ENCODE data around the gene PARVA.
A peak's percentile ranks its signal among the peaks of the same experiment; 100 is the strongest.

PARVA gene

DNA sequence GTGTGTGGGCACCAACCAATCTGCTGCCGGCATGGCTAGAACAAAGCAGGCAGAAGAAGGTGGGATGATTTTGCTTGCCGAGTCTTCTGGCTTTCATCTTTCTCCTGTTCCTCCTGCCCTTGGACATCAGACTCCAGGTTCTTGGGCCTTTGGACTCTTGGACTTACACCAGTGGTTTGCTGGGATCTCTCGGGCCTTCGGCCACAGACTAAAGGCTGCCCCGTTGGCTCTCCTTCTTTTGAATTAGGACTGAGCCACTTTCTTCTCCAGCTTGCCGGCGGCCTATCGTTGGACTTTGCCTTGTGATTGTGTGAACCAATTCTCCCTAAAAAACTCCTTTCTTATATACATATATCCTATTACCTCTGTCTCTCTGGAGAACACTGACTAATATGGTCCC lies 168.8 kb downstream of the PARVA start:
- no peak for DNase-seq (ENCODE audit: low read depth, low spot score)

DNA sequence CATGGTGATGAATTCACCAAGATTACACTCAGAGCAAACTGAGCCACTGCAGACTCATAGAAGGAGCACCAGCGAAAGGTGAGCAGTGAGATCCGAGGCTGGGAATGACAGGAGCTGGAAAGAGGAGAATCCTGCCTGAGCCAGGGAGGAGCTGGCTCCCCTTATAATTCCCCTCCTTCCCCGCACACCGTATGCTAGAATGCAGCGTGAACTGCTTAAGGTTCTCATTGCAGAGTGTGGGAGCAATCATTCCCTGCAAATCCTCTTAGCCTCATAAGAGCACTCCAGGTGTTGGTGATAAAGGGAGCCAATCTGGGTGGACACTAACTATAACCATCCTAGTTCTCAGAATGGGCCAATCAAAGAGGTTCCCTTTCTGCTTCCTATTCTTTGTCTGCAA lies 169.3 kb downstream of the PARVA start:
- DNase-seq (ENCODE audit: low read depth, low spot score): no peak

DNA sequence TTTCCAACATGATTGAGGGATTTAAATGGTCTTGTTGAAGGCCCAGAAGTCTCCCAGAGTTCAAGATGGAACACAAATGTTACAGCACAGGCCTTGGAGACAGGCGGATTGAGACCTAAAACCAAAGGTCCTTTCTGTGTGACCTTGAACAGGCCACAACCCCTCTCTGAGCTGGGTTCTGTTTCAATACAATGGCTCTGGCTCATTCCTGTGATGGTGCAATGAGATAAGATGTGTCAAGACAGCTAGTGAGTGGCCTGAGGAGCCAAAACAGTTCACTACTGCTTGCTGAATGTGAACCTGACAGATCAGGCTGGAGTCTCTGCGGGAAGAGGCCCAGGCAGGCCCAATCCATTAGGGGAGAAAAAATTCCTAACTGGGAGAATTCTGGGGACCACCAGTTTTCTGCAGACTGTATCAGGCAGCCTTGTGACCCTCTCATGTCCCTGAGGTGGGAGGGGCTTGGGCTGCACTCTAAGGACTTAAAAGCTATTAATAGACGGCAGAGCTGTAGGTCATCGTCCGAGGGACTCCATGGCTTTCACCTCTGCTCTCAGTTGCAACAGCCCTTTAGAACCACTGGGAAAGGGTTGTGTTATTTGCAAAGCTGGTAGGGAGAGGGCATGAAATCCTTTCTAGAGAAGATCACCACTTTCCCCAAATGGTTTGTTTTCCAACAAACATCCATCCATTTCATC lies 170.7 kb downstream of the PARVA start:
- no peak for DNase-seq (ENCODE audit: low read depth, low spot score)

DNA sequence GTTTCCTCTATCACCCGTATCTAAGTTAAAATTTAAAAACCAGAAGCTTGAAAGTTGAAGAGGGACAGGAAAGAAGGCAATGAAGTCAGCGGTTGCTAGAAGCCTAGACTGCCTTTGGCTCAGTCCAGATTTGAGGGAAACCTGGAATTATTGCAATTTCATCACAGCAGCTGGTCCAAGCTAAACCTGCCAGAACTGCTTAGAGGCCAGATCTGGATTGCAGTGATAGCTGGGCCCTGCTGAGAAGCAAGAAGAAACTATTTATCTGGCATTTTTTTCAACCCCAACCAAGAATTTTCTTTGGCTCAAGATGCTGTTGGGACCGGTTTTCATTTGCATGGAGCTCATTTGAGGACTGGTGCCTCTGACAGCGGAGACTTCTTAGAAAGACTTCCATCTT lies 175.3 kb downstream of the PARVA start:
- DNase-seq (ENCODE audit: low read depth, low spot score): no peak

DNA sequence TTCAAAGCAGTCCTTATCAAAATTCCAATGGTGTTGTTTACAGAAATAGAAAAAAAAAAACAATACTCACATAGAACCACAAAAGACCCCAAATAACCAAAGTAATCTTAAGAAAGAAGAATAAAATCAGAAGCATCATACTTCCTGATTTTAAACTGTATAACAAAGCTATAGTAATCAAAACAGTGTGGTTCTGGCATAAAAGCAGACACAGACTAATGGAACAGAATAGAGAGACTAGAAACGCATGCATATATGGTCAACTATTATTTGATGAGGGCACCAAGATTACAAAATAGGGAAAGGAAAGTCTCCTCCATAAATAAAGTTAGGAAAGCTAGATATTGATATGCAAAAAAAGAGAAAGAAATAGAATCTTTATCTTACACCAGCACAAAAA lies 176.8 kb downstream of the PARVA start:
- DNase-seq (ENCODE audit: low read depth, low spot score): no peak

DNA sequence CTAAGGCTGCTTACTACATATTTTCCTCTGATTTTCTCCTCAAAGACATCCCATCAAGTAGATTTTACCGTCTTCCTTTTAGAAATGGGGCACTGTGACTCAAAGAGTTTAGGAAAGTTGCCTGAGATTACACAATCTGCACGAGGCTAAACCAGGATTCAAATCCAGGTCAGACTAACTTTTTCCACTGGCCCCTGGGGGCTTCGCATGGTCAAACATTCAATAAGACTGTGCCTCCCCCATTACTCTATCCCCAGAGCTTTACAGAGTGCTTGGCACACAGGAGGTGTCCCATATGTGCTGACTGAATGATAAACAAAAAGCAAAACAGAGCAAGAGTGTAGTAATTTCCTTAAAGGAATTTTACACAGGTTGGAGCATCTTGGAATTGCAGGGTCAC lies 178.8 kb downstream of the PARVA start:
- DNase-seq (ENCODE audit: low read depth, low spot score): no peak

DNA sequence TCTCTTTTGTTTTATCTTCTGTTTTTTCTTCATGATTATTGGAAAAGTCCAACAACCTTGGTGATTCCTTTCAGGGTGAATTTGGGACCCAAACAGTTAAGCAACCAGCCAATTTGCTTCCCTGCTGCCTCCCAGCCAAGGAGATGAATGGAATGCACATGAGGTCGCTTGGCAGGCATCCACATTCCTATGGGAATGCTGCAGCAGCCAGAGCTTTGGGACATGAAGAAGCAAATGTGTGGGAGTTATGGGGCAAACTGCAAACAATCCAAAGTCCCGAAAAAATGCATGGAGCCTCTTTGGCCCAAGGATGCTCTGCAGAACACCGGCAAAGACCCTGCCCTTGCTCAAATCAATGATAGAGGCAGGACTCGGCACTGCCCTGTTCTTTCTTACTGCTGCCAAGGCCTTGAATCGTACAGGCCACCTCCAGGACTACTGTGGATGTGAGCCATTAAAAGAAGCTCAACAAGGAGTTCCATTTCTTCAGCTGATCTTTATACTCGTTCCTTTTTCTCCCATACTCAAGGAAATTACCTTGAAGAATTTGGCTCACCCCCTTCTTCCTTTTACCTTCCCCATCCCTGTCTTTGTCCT lies 179.5 kb downstream of the PARVA start:
- DNase-seq (ENCODE audit: low read depth, low spot score): peak; percentile 44

DNA sequence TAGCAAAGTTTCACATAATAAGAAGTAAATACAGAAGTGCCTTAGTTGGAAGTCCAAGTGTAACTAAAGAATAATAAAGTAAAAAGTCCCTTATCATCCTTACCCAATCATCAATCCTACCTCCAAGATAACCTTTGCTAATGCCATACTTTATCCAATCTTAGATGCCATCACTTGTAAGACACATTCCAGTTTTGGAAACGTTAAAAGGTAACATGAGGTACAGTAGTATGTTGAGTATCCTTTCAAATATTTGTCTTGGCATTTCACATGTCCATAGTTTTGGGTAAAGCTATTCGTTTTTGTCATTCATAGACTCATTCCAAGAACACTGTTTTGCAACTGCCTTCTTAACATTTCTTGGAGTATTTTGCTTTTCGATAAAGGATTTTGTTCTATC lies 181.6 kb downstream of the PARVA start:
- no peak for DNase-seq (ENCODE audit: low read depth, low spot score)

DNA sequence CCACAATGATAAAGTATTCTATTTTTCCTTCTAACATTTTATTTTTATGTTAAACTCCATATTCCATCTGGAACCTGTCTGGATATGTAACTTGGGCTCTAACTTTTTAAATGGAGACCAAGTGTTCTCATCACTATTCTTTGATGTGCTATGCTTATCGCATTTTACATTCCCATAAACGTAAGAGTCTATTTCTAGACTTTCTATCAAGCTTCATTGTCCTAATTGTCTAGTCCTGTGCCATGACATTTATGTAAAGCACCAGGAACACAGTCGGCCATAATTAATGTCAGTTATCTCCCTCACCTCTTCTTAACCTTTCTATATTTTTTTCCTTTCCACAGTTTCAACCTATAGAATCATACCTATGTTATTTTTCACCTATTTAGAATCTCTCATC lies 183.0 kb downstream of the PARVA start:
- DNase-seq (ENCODE audit: low read depth, low spot score): no peak

DNA sequence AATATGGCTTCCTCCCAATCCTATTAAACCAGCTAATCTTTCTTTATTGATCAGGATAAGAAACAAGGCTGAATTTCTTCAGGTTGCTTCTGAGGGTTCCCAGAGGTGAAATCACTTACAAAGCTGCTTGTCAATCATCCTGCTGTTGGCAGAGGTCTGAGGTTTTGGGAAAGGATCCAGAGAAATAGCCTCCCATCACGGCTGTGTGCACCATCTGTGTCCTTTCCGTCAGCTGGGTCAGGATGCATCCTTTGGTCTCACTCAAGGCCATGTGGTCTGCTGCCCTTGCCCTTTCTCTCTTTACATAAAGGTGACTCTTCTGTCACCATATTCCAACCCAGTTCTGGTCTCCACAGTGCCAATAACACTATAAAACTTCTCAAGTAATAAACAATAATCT lies 183.5 kb downstream of the PARVA start:
- no peak for DNase-seq (ENCODE audit: low read depth, low spot score)

DNA sequence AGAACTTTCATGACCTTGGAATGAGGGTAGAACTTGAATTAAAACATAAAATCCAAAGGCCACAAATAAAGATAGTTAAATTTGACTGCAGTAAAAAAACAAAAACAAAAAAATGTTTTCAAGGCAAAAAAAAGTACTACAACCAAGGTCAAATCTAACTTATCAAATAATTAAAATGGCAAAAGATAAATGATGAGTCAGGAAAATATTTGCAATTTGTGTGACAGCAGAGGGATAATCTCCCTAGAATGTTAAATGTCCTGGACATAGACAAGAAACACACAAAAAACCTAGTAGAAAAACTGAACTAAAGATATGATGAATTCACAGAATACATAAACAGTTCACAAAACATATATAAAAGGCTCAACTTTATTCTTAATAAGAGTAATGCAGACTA lies 186.6 kb downstream of the PARVA start:
- DNase-seq (ENCODE audit: low read depth, low spot score): no peak

DNA sequence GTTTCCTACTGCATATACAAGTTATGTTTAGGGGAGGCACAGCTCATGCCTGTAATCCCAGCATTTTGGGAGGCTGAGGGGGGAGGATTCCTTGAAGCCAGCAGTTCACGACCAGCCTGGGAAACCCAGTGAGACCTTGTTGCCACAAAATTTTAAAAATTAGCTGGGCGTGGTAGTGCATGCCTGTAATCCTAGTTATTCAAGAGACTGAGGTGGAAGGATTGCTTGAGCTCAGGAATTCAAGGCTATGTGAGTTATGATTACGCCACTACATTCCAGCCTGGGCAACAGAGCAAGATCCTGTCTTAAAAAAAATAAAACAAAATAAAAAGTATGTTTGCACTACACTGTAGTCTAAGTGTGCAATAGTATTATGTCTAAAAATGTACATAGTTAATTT lies 188.0 kb downstream of the PARVA start:
- DNase-seq (ENCODE audit: low read depth, low spot score): no peak

DNA sequence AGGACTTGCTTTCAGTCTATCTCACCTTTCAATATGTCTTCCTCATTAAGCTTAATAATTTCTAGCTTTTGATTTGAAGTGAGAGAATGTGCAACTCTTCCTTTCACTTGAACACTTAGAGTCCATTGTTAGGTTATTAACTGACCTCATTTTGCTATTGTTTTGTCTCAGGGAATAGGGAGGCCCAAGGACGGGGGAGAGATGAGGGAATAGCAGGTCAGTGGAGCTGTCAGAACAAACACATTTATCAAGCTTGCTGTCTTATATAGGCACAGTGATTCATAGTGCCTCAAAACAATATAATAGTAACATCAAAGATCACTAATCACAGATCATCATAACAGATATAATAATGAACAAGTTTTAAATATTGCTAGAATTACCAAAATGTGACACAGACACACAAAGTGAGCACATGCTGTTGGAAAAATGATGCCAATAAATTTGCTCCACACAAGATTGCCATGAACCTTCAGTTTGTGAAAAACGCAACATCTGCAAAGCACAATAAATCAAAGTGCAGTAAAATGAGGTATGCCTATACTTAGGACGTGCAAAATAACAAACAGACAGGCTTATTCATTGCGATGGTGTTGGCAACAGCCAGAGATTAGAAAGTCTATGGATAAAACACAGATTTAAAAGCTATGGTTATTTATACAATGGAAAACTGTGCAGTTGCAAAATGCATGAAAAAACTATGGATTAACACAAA lies 190.5 kb downstream of the PARVA start:
- no peak for DNase-seq (ENCODE audit: low read depth, low spot score)

DNA sequence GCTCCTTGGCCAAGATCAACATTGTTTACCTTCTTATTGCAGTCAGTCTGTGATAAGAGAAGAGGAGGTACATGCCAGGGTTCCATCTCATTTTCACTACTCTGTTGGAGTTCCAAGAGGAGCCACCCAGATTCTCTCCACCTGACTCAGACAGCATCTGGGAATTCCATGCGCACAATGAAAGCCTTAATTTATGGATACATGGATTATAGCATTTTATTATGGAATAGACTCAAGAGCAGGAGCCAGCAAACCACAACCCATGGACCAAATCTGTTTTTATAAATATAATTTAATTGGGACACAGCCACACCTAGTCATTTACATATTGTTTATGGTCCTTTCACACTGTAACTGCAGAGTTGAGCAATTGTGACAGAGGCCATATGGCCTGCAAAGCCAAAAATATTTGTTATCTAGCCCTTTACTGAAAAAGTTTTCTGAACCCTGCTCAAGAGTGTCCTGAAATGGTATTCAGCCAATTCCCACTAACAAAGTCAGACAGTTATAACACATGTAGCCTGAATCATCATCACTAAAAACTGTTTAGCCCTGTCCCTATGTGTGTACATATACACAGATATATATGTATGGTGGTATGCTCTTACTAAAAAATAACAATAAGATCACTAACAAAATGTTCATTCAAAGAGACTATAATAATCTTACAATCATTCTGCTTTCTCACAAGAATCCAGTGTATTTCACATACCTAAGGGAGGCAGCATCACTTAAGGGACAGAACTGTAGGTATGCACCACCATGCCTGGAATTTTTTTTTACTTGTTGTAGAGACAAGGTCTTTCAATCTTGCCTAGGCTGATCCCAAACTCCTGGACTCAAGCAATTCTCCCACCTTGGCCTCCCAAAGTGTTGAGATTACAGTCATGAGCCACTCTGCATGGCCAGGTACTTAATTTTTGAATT lies 192.4 kb downstream of the PARVA start:
- no peak for DNase-seq (ENCODE audit: low read depth, low spot score)

DNA sequence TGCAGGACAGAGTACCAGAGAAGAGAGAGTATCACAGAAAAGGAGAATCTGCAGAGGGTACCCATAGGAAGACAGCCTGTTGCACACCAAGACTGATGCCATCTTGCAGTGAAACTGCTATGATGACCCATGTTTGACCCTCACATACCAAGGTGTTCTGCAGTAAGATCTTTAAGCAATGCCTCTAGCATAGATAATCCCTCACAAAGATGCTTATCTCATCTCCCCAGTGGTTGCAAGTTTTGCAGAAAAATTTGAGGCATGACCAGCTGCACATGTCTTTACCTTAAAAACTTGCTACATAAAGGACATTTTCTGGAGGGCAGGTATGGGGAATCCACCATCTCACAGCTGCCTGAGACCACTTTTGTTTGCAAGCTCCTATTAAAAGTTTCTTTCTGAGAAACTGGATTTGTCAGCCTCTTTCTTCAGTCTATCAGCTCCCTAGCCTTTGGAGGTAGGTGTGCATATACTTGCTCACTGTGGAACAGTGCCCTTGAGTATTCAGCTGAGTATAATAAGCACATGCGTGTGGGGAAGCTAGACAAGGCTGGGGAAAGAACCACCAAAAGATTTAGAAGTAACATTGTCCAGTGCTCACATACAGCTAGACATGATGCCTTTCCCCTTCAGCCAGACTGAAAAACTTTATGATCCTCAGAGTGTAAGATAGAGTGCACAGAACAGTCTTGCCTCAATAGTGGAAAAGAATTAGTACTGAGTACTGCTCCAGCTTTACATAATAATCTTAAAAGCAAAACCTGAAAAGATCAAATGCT lies 196.5 kb downstream of the PARVA start:
- no peak for DNase-seq (ENCODE audit: low read depth, low spot score)

DNA sequence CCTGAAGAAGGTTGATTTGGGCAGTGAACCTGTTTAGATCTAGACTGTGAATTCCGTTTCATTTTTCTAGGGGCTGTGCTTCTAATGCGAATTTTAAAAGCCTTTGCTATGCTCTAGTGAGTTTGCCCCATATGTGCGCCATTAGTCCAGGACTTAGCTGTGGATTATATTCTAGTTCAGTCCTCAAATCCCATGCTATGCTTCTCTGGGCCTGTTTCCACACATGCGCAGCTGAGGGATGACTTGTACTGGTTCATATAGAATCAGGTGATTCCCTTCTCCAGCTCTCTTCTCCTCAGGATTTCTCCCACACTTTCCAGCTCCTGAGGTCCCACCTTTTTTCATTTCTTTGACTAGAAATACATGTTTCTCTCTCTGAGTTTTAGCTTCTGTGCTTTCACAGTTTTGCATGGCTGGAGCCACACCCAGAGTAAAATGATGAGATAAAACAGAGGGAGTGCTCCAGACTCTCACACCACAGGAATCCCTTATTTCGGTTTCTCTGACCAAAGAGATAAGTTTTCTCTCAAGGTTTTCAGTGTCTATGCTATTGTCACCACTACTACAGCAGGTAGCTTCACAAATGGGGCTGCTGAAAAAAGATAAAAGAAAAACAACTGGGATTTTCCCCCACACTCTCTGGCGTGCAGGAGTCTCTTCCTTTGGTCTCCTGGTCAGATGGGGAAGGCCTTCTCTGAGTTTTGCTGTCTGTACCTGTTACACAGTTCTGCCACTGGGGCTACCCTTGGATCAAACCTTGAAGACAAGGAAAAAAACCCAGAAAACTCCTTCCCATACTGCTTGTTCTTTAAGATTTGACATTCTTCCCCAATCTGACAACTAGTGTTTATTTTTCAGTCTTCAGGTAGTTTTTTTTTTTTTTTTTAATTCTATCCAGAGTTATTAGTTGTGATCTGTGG lies 200.6 kb downstream of the PARVA start:
- DNase-seq (ENCODE audit: low read depth, low spot score): no peak

DNA sequence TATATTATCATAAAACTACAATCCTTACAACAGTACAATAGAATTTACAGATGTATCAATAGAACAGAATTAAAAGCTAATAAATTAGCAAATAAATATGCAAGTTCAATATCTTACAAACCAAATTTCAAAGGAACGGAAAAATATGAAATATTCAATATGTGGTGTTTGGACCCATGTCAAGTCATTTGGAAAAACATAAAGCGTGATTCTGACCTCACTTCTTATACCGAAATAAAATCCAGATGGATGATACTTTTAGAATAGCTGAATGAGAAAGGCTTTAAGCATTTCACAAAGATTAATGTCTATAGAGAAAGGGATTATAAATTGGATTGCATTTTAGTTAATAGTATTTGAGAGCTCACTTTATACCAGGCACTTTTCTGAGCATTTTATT lies 204.0 kb downstream of the PARVA start:
- no peak for DNase-seq (ENCODE audit: low read depth, low spot score)

DNA sequence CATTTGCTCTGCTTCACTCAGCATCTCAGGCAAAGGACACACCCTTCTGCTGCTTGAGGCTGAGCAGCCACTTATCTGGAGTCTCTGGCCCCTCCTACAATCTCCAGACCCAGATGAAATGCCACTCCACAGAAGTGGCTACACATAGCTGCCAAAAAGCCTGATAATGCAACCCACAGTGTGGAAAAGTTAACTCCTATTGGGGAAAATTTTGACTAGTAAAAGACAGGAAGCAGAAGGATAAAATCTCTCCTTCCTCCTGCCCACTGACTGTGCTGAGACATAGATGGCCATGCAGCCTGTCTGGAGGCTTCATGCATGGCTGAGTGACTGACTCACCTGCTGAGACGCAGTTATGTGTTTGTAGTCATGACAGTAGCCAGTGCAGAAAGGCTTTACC lies 204.6 kb downstream of the PARVA start:
- DNase-seq (ENCODE audit: low read depth, low spot score): no peak

Data from brain pericyte (primary cell).